GM08714 (cell line): ENCODE data around the gene PP2D1.

Experiments
- H3K4me3 ChIP-seq: fragments of 200-500 bp; sonication (Bioruptor generic); 2 replicates; pipeline ENCODE4 v1.5.1; 2014; ENCODE audit warnings: mild to moderate bottlenecking, low read length, inconsistent platforms
- ZNF274 ChIP-seq: IDR thresholded peaks from 2 replicates; pipeline ENCODE4 v1.6.1; 2012; ENCODE audit warnings: mild to moderate bottlenecking, low read depth, low read length

The PP2D1 gene, protein sequence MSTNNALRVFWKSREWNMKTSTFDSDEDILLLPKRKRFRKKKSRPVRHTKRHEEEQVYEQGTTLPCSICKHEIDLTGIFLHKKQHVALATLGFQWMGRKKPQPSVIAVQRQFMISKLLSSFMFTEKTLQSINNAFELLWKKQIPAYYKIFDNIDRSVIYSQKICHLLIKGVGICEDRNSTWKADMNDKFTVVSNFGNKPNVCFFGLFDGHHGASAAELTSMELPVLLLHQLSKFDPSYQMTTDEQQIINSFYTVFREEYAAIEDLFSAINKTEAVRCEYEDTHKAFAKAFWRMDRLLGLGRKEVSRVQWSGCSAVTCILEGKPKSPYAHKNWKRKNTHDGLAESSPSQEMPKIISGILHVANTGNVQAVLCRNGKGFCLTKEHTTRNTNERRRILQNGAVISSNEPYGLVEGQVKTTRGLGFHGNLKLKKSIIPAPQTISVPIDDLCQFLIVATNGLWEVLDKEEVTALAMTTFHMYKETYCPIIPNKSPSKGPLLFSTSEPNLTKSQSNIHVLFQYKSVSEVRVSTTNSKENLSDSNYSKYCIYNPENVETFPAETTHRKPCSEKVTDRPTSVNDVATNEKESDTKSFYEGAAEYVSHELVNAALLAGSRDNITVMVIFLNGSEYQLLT

GRCh38 chr3:20012164-20012563, at the start of gene PP2D1:
PP2D1 (minus strand) TSS chr3:20012264; CDS start chr3:20012072, 192 bp downstream.
- no peak for TF ChIP-seq ZNF274
- H3K4me3 ChIP-seq, result no peak within 1 kb of the TSS

GRCh38 chr3:20060974-20061685, 49.1 kb upstream of the PP2D1 start:
- no peak for TF ChIP-seq ZNF274
- no peak overlapping the region for H3K4me3 ChIP-seq

DNA sequence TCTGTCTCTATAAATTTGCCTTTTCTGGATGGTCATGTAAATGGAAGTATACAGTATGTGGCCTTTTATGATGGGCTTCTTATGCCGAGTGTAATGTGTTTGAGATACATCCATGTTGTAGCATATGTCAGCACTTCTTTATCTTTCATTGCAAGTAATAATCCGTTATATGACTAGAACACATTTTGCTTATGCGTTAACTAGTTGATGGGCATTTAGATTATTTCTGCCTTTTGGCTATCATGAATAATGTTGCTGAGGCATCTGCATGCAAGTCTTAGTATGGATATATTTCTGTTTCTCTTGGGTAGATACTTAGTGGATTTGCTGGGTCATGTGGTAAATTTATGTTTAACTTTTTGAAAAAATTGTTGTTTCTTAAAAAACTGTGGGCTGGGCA, 47.9 kb upstream of the PP2D1 start:
- no peak for TF ChIP-seq ZNF274
- no peak overlapping the region for H3K4me3 ChIP-seq

GRCh38 chr3:20057612-20058180, 45.6 kb upstream of the PP2D1 start:
- no peak for TF ChIP-seq ZNF274
- no peak overlapping the region for H3K4me3 ChIP-seq

GRCh38 chr3:20056725-20057611, 44.9 kb upstream of the PP2D1 start:
- no peak for TF ChIP-seq ZNF274
- H3K4me3 ChIP-seq, result no peak overlapping the region

- H3K4me3 ChIP-seq, result no peak overlapping the region
- TF ChIP-seq ZNF274, result no peak
These were observed 43.8 kb upstream of the PP2D1 start for GRCh38 chr3:20055842-20056241.

DNA sequence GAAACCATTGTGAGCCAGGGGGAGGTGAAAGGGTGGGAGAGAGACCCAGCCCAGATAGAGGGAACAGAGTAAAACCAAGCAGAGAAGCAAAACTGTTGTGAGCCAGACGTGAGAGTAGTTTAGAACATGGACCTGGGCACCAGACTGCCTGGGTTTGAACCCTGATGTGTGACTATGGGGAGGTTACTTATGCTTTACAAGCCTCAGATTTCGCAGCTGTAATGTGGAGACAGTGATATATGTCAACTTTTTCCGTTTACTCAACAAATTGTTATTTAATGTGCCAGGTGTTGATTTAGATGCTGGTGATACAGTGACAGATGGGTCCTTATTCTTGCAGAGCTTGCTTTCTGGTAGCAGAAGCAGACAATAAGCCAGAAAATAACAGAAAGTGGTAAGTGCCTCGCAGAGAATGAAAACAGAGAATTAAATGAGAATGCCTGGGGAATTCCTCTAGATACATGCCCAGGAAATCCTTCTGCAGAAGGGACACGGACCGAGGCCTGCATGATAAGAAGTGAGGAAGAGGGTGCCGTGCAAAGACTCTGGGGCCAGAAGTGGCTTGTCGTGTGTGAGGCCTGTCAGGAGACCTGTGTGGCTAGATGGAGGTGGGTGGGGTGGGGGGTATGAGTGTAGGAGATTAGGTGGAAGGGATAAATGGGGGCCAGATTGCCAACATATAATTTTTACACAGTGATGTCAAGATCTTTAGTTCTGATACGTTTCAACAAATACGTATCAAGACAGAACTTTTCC, 43.1 kb upstream of the PP2D1 start:
- H3K4me3 ChIP-seq, result peak overlapping the region; percentile 49; the same call in 1 of the 2 replicates
- no peak for TF ChIP-seq ZNF274

- no peak for TF ChIP-seq ZNF274
- H3K4me3 ChIP-seq, result peak overlapping the region; percentile 49; the same call in 1 of the 2 replicates
These were observed 42.5 kb upstream of the PP2D1 start for GRCh38 chr3:20054549-20054987.

GRCh38 chr3:20052851-20053250, 40.8 kb upstream of the PP2D1 start:
- no peak overlapping the region for H3K4me3 ChIP-seq
- TF ChIP-seq ZNF274, result no peak

DNA sequence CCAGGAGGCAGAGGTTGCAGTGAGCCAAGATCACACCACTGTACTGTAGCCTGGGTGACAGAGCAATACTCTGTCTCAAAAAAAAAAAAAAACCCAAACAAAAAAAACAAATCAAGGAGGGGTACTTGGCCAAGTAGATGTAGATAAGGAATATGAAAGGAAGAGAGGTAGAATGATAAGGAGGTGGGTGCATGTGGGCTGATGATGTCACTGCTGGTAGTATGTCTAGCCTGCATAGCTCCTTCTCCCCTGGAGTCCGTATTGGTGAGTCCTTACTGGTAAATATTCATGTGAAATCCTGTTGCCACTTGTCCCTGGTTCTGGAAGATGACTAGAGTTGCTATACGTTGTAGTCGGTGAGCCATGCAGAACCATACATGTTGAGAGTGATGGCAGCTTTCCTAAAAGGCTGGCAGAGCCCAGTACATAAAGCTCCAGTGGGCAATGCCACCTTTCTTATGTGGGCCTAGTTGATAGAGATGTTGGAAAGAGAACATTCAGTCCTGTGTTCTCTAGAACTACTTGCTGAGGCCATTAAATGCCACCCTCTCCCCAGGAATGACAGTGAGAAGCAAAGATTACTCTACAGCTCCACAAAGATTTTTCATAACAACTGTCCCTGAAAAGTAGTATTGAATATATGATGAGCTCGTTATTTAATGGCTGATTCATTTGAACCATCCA, 39.2 kb upstream of the PP2D1 start:
- no peak for TF ChIP-seq ZNF274
- no peak overlapping the region for H3K4me3 ChIP-seq

DNA sequence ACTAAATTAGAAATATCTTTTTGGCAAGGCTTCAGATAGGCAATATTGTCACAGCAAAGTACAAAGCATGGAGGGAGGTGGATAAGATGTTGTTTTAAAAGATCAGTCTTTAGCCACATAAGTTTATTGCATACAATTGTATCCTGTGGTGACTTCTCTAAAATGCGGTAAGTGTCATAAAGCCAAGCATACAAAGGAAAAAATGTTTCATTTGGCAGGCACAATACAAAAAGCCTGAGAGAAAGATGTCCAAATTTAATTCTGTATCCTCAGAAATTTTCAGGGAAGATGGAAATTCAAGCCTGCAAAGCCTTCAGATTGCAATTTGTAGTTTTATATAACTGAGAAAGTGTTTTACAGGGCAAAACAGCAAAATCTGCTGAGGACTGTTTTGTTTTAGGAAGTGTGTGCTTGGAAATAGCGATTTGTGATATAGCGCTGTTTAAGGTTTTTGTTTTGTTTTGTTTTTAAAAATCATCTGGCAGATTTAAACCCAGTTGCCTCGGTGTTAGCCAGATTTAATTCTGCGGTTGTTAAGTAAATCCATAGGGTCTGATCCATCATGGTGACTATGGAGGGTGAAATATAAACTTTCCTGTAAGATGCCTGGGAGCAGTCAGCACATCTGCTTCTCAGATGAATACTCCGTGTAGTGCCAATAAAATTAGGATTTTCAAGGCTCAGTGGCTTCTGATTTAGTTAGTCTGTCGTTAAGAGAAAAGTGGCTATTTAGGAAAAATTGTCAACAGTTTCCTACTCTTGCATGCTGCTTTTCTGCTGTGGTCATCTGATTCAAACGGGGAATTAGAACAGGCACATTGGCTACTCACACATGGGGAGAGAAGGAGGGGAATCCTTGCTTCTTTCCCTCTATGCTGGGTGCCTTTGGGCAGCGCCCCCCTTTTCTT, 36.2 kb upstream of the PP2D1 start:
- TF ChIP-seq ZNF274, result no peak
- H3K4me3 ChIP-seq, result peak overlapping the region; percentile 56
